ENCODE results near the gene SCRN1. TPM values are rescaled to one million over a fixed set of nuclear protein-coding genes. Genes with fewer than 3 reads are reported as not detected.

SCRN1 gene
- total RNA-seq, 4 donors from 2014 or later: 14.4 to 66.5 (median 44.1) TPM

DNA sequence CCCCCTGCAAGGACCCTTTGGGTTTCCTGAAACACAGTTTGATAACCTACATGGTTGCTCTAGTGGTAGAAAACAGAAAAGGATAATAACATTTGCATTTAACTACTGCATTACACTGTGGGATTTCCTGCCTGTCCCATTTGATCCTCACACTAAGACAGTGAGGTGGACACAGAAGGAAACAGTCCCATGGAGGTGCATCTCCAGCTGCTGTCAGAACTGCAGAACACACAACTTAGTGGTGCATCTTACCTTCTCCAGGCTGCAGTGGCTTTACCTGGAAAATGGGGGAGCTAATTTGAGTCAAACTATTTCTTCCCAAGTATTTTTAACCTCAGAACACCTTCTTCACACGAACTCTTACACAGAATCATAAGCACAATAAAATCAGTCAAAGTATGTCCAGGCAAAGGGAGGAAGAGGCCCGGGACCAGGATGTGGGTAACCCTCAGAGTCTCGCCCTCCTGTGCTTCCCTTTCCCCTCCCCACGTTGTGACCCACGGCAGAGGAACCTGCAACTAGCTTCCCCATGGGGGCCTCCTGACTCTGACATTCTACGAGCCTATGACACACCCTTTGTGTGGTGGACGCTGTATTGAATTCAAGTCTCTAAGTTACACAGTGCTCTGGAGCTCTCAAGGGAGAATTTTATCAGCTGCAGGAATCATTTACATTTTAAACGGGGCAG is 33.7 kb downstream of the SCRN1 start:
- TF ChIP-seq POLR2A (IDR thresholded peaks at IDR 0.05): no peak
- TF ChIP-seq, protein P1, sequence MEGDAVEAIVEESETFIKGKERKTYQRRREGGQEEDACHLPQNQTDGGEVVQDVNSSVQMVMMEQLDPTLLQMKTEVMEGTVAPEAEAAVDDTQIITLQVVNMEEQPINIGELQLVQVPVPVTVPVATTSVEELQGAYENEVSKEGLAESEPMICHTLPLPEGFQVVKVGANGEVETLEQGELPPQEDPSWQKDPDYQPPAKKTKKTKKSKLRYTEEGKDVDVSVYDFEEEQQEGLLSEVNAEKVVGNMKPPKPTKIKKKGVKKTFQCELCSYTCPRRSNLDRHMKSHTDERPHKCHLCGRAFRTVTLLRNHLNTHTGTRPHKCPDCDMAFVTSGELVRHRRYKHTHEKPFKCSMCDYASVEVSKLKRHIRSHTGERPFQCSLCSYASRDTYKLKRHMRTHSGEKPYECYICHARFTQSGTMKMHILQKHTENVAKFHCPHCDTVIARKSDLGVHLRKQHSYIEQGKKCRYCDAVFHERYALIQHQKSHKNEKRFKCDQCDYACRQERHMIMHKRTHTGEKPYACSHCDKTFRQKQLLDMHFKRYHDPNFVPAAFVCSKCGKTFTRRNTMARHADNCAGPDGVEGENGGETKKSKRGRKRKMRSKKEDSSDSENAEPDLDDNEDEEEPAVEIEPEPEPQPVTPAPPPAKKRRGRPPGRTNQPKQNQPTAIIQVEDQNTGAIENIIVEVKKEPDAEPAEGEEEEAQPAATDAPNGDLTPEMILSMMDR (IDR thresholded peaks at IDR 0.05): no peak
- no peak for DNase-seq
- Histone ChIP-seq H3K27me3 (no peaks in the 10 kb centered on the region), H3K4me3 (no peak overlapping the region), H3K9me3 (no peaks in the 10 kb centered on the region), H3K27ac (no peak overlapping the region), H3K36me3 (no peaks in the 10 kb centered on the region), H3K4me1 (no peaks in the 10 kb centered on the region)
- intact Hi-C loops (cut with DNase I; ENCODE audit: low total_unique reads): no loop called here

- Histone ChIP-seq H3K4me1 (no peaks in the 10 kb centered on the region), H3K9me3 (no peaks in the 10 kb centered on the region), H3K4me3 (no peak overlapping the region), H3K36me3 (no peaks in the 10 kb centered on the region), H3K27ac (no peak overlapping the region), H3K27me3 (no peaks in the 10 kb centered on the region)
- no peak for DNase-seq
- intact Hi-C loops (cut with DNase I; ENCODE audit: low total_unique reads): no loop called here
- TF ChIP-seq, protein P1 (IDR thresholded peaks at IDR 0.05): no peak
- TF ChIP-seq POLR2A (IDR thresholded peaks at IDR 0.05): no peak
Observed at GRCh38 chr7:29955075-29955792, 34.4 kb downstream of the SCRN1 start.

DNA sequence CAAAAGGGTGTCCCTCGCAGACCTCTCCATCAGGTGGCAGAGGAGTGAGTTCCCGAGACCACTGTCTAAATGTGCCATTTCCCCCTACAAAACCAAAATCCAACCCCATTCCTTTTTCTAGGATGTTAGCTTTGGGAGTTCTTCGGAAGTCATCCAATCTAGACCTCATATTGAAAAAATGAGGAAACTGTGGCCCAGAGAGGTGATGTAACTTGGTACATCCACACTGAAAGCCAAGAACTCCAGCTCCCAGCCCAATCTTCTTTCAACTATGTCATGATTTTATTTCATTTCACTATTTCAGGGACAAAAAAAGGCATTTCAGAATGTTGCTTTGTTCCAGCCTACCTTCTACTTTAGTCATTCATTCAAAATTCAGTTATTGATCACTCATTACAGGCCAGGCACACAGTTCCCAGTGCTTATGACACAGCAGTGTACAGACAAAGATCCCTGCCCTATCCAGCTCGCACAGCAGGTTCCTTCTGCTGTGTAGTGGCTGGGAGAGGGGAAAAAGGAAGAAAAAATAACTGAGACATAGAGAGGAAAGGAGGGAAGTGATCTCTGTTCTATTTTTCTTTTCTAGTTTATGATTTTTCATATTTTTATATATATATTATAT is 35.8 kb downstream of the SCRN1 start:
- Histone ChIP-seq H3K4me3 (no peak overlapping the region), H3K36me3 (no peaks in the 10 kb centered on the region), H3K9me3 (no peaks in the 10 kb centered on the region), H3K4me1 (no peaks in the 10 kb centered on the region), H3K27ac (no peak overlapping the region), H3K27me3 (no peaks in the 10 kb centered on the region)
- TF ChIP-seq POLR2A (IDR thresholded peaks at IDR 0.05): no peak
- TF ChIP-seq, protein P1 (IDR thresholded peaks at IDR 0.05): no peak
- DNase-seq: no peak
- intact Hi-C loops (cut with DNase I; ENCODE audit: low total_unique reads): no loop called here

- H3K27ac ChIP-seq: no peak overlapping the region
- TF ChIP-seq POLR2A (IDR thresholded peaks at IDR 0.05): no peak
- TF ChIP-seq, protein P1 (IDR thresholded peaks at IDR 0.05): no peak
- H3K4me1 ChIP-seq: no peaks in the 10 kb centered on the region
- H3K9me3 ChIP-seq: no peaks in the 10 kb centered on the region
- H3K36me3 ChIP-seq: no peaks in the 10 kb centered on the region
- DNase-seq: no peak
- H3K4me3 ChIP-seq: no peak overlapping the region
- intact Hi-C loops (cut with DNase I; ENCODE audit: low total_unique reads): no loop called here
- no peaks in the 10 kb centered on the region for H3K27me3 ChIP-seq
Observed at GRCh38 chr7:29951206-29951605, 38.4 kb downstream of the SCRN1 start.

GRCh38 chr7:29950480-29950879 is 39.1 kb downstream of the SCRN1 start:
- Histone ChIP-seq H3K4me3 (no peak overlapping the region), H3K4me1 (no peaks in the 10 kb centered on the region), H3K27me3 (no peaks in the 10 kb centered on the region), H3K27ac (no peak overlapping the region), H3K36me3 (no peaks in the 10 kb centered on the region), H3K9me3 (no peaks in the 10 kb centered on the region)
- DNase-seq: no peak
- TF ChIP-seq POLR2A (IDR thresholded peaks at IDR 0.05): no peak
- TF ChIP-seq, protein P1 (IDR thresholded peaks at IDR 0.05): no peak
- intact Hi-C loops (cut with DNase I; ENCODE audit: low total_unique reads): no loop called here

Measured in uterus (tissue), 4 donors.